Lung (tissue), 12 donors: Measurements from ENCODE around the gene MLLT1. TPM values are rescaled to one million over a fixed set of nuclear protein-coding genes. Genes with fewer than 3 reads are reported as not detected.

Source experiments
- ATAC-seq: fragments of 200-7000 bp; cut with Tn5 transposase; one replicate; pipeline ENCODE4 v1.9.1; 2020; ENCODE audit warnings: moderate number of reproducible peaks; ENCODE audit not compliant: insufficient read depth, low FRiP score
- DNase-seq, 3 donors: peaks; one replicate each; pipeline ENCODE4 v3.0.0-alpha.2; 2013 to 2017
- H3K27ac ChIP-seq, 2 donors: one replicate each; pipeline ENCODE4 v1.5.1; 2013; ENCODE audit warnings: mild to moderate bottlenecking in 2 of 2, moderate library complexity in 2 of 2, control low read depth in 1 of 2, inconsistent platforms in 1 of 2, low read depth in 1 of 2, low read length in 1 of 2
- H3K27me3 ChIP-seq, 3 donors: one replicate each; pipeline ENCODE4 v1.5.1; 2013; ENCODE audit warnings: low read length in 2 of 3; ENCODE audit not compliant: control insufficient read depth in 3 of 3, insufficient read depth in 3 of 3
- H3K36me3 ChIP-seq, 4 donors: one replicate each; pipeline ENCODE4 v1.5.1; 2013; ENCODE audit warnings: low read length in 4 of 4, mild to moderate bottlenecking in 1 of 4, moderate library complexity in 1 of 4; ENCODE audit not compliant: control insufficient read depth in 4 of 4, insufficient read depth in 4 of 4
- H3K4me1 ChIP-seq, 5 donors: one replicate each; pipeline ENCODE4 v1.5.1; 2013; ENCODE audit warnings: low read length in 5 of 5, mild to moderate bottlenecking in 2 of 5, moderate library complexity in 1 of 5; ENCODE audit not compliant: control insufficient read depth in 5 of 5, insufficient read depth in 5 of 5
- H3K4me3 ChIP-seq: one replicate; pipeline ENCODE4 v1.5.1; 2013; ENCODE audit warnings: mild to moderate bottlenecking, control low read depth, moderate library complexity
- H3K9ac ChIP-seq, 2 donors: one replicate each; pipeline ENCODE4 v1.5.1; 2013; ENCODE audit warnings: low read length in 2 of 2, control low read depth in 1 of 2; ENCODE audit not compliant: insufficient read depth in 1 of 2
- H3K9me3 ChIP-seq, 4 donors: one replicate each; pipeline ENCODE4 v1.5.1; 2013; ENCODE audit warnings: low read length in 3 of 4, mild to moderate bottlenecking in 1 of 4, moderate library complexity in 1 of 4; ENCODE audit not compliant: control insufficient read depth in 4 of 4, insufficient read depth in 3 of 4
- CTCF ChIP-seq: IDR thresholded peaks from 2 replicates; pipeline ENCODE4 v1.5.1; 2012; ENCODE audit warnings: mild to moderate bottlenecking; ENCODE audit errors: control extremely low read depth, extremely low read depth
- WGBS, 2 donors: extraction: QIAGEN DNeasy Blood & Tissue Kit; methylation state at CpG; one replicate each; pipeline ENCODE4 v1.1.7; 2013; 5-methylcytosine and 5-hydroxymethylcytosine counted together
- polyA plus RNA-seq, 2 donors: library from polyadenylated mRNA; stranded (reverse); fragments of 200-250 nt; gene quantifications; one replicate each; pipeline ENCODE4 v1.2.1, GENCODE V29; 2013
- total RNA-seq, 2 donors: library from RNA; depleted of rRNA in 1 of 2; stranded (reverse); fragments of >200 nt in 1 of 2; gene quantifications; one replicate each; pipeline ENCODE4 v1.2.1, GENCODE V29; 2014 to 2021
- donor health status: control.
- donor health status: control.
- donor health status: Bipolar disorder and iron deficiency.
- donor health status: healthy.
- donor health status: DM: yes; HTN: yes; CAD: no.

The MLLT1 gene
- total and polyA plus RNA-seq, 4 donors: 24.8 to 120 (median 36.2) TPM

GRCh38 chr19:6227936-6228325, 51.8 kb downstream of the MLLT1 start:
- no peak for ATAC-seq
- Histone ChIP-seq H3K36me3 (peaks cover 0 to 42% (median 14%) of the 10 kb centered on the region in 4 donors), H3K4me3 (no peak overlapping the region), H3K9ac (no peak overlapping the region), H3K4me1 (peaks cover 0 to 25% (median 11%) of the 10 kb centered on the region in 5 donors), H3K27me3 (no peaks in the 10 kb centered on the region), H3K27ac (no peak overlapping the region), H3K9me3 (peaks cover 0 to 2% (median 0%) of the 10 kb centered on the region in 4 donors)
- TF ChIP-seq CTCF: no peak
- DNase-seq: no peak
- 88 to 91% methylated on average over 12 of the region's 12 CpGs for WGBS, 2 donors

GRCh38 chr19:6227156-6227935, 52.4 kb downstream of the MLLT1 start:
- WGBS, 2 donors: 91 to 92% methylated on average over 33 of the region's 33 CpGs
- Histone ChIP-seq H3K36me3 (peaks cover 0 to 44% (median 14%) of the 10 kb centered on the region in 4 donors), H3K27ac (no peak overlapping the region), H3K9ac (no peak overlapping the region), H3K4me1 (peaks cover 0 to 23% (median 6%) of the 10 kb centered on the region in 5 donors), H3K9me3 (peaks cover 0 to 2% (median 0%) of the 10 kb centered on the region in 4 donors), H3K27me3 (no peaks in the 10 kb centered on the region), H3K4me3 (no peak overlapping the region)
- DNase-seq: no peak
- ATAC-seq: no peak
- TF ChIP-seq CTCF: no peak

GRCh38 chr19:6226444-6227155, 53.2 kb downstream of the MLLT1 start:
- peaks cover 0 to 2% (median 0%) of the 10 kb centered on the region in 4 donors for H3K9me3 ChIP-seq
- ATAC-seq: no peak
- peaks cover 0 to 20% (median 6%) of the 10 kb centered on the region in 5 donors for H3K4me1 ChIP-seq
- H3K4me3 ChIP-seq: no peak overlapping the region
- WGBS, 2 donors: 94 to 95% methylated on average over 28 of the region's 28 CpGs
- H3K27me3 ChIP-seq: no peaks in the 10 kb centered on the region
- TF ChIP-seq CTCF: no peak
- no peak overlapping the region for H3K9ac ChIP-seq
- no peak for DNase-seq
- H3K36me3 ChIP-seq: peaks cover 0 to 51% (median 16%) of the 10 kb centered on the region in 4 donors
- no peak overlapping the region for H3K27ac ChIP-seq
